CD8-positive, alpha-beta memory T cell (primary cell): Measurements from ENCODE around the gene PEX11B. TPM values are rescaled to one million over a fixed set of nuclear protein-coding genes. Genes with fewer than 3 reads are reported as not detected.
A peak's percentile ranks its signal among the peaks of the same experiment; 100 is the strongest.

Source experiments
- CTCF ChIA-PET: fragments of 350-600 bp; sonication (Branson Sonifier 250); formaldehyde crosslinking; loops from one replicate; lab custom pipeline; 2021; ENCODE audit warnings: antibody characterized with exemption; lab: Charles Lee
- POLR2A ChIA-PET: fragments of 350-600 bp; sonication (Branson Sonifier 250); formaldehyde crosslinking; loops from one replicate; lab custom pipeline; 2021; ENCODE audit warnings: antibody characterized with exemption; lab: Charles Lee
- DNase-seq, 5 donors: peaks; one replicate each; pipeline versions ENCODE4 v3.0.0 to v3.0.0-alpha.2; 2020 to 2022; ENCODE audit warnings: mixed read lengths in 1 of 5
- H3K27ac ChIP-seq: one replicate; pipeline ENCODE4 v1.7.0; 2013; ENCODE audit warnings: low read depth, mild to moderate bottlenecking, low read length, moderate library complexity
- H3K27me3 ChIP-seq: 2 replicates; pipeline ENCODE4 v1.7.0; 2013; ENCODE audit warnings: low read length, mild to moderate bottlenecking; ENCODE audit not compliant: insufficient read depth, poor library complexity, severe bottlenecking
- H3K36me3 ChIP-seq: 2 replicates; pipeline ENCODE4 v1.7.0; 2013; ENCODE audit warnings: mild to moderate bottlenecking, low read length, moderate library complexity; ENCODE audit not compliant: insufficient read depth
- H3K4me1 ChIP-seq: 2 replicates; pipeline ENCODE4 v1.7.0; 2013; ENCODE audit warnings: mild to moderate bottlenecking, low read length, moderate library complexity; ENCODE audit not compliant: insufficient read depth
- H3K4me3 ChIP-seq: 2 replicates; pipeline ENCODE4 v1.7.0; 2013; ENCODE audit warnings: mild to moderate bottlenecking, low read length
- H3K9me3 ChIP-seq: 2 replicates; pipeline ENCODE4 v1.7.0; 2013; ENCODE audit warnings: mild to moderate bottlenecking, low read length
- H3K27ac Mint-ChIP-seq, 8 donors: one replicate each; pipeline ENCODE4 v1.8.0; 2020 to 2021; ENCODE audit warnings: mixed read lengths in 8 of 8, mild to moderate bottlenecking in 6 of 8, inconsistent platforms in 3 of 8, moderate library complexity in 3 of 8
- H3K27me3 Mint-ChIP-seq, 2 donors: one replicate each; pipeline ENCODE4 v1.8.0; 2020 to 2021; ENCODE audit warnings: mixed read lengths in 2 of 2, mild to moderate bottlenecking in 1 of 2, moderate library complexity in 1 of 2
- H3K36me3 Mint-ChIP-seq, 3 donors: one replicate each; pipeline ENCODE4 v1.8.0; 2020 to 2021; ENCODE audit warnings: mixed read lengths in 3 of 3, inconsistent platforms in 1 of 3, mild to moderate bottlenecking in 1 of 3
- H3K4me1 Mint-ChIP-seq, 3 donors: one replicate each; pipeline ENCODE4 v1.8.0; 2020 to 2021; ENCODE audit warnings: mixed read lengths in 3 of 3, inconsistent platforms in 1 of 3, mild to moderate bottlenecking in 1 of 3
- H3K4me3 Mint-ChIP-seq, 7 donors: one replicate each; pipeline ENCODE4 v1.8.0; 2020 to 2021; ENCODE audit warnings: mixed read lengths in 7 of 7, mild to moderate bottlenecking in 6 of 7, moderate library complexity in 4 of 7, inconsistent platforms in 2 of 7
- H3K9me3 Mint-ChIP-seq, 5 donors: one replicate each; pipeline ENCODE4 v1.8.0; 2020 to 2022; ENCODE audit warnings: mixed read lengths in 5 of 5, mild to moderate bottlenecking in 3 of 5, moderate library complexity in 2 of 5, inconsistent platforms in 1 of 5
- polyA plus RNA-seq: library from polyadenylated mRNA; unstranded; fragments of 300-500 nt; fragmentation: Illumina TruSeq; gene quantifications from one replicate; pipeline ENCODE4 v1.2.3, GENCODE V29; 2021
- total RNA-seq, 2 experiments: library from RNA; stranded (reverse); gene quantifications; one replicate each; pipeline ENCODE4 v1.2.3, GENCODE V29; 2021

PEX11B gene
- total RNA-seq (10 to 100 TPM; 42.0 to 43.1 TPM), polyA plus RNA-seq (46.9 TPM)

- H3K27me3 Mint-ChIP-seq = no peaks in the 10 kb centered on the region
- H3K4me3 ChIP-seq = peak within 1 kb of the TSS; percentile 85
- no peaks in the 10 kb centered on the region for H3K9me3 ChIP-seq
- DNase-seq = peak; percentile 85 to 94 (median 89)
- H3K4me1 Mint-ChIP-seq = peaks cover 52 to 66% (median 60%) of the 10 kb centered on the region in 3 donors
- no peaks in the 10 kb centered on the region for H3K27me3 ChIP-seq
- H3K27ac Mint-ChIP-seq = peak within 1 kb of the TSS; percentile 83 to 98 (median 96)
- peaks cover 6% of the 10 kb centered on the region for H3K36me3 ChIP-seq
- no peaks in the 10 kb centered on the region for H3K9me3 Mint-ChIP-seq
- peak within 1 kb of the TSS; percentile 90 to 100 (median 97) for H3K4me3 Mint-ChIP-seq
- peaks cover 21% of the 10 kb centered on the region for H3K4me1 ChIP-seq
- peaks cover 0 to 58% (median 10%) of the 10 kb centered on the region in 3 donors for H3K36me3 Mint-ChIP-seq
- POLR2A ChIA-PET = interaction anchor here (1.1 to 2.5 kb wide), 11 partner anchors 9 to 119 kb away, joined by 3 to 45 read pairs (median 8); partner anchors contain the start of genes ANKRD34A, LIX1L, PIAS3 and POLR3GL
- CTCF ChIA-PET = interaction anchor here (1.1 to 2.1 kb wide), 6 partner anchors 9 to 119 kb away, joined by 3 to 9 read pairs (median 4); partner anchors contain the start of genes ANKRD34A, NUDT17, POLR3GL and RBM8A
- H3K27ac ChIP-seq = peak within 1 kb of the TSS; percentile 68
Observed at GRCh38 chr1:145918144-145918991, at the start of gene PEX11B. PEX11B (minus strand) TSS chr1:145918717; CDS start chr1:145918688, 29 bp downstream.

- peak overlapping the region in 1 of 8 donors; percentile 42 for H3K27ac Mint-ChIP-seq
- H3K27ac ChIP-seq = no peak overlapping the region
- H3K9me3 Mint-ChIP-seq = peaks cover 0 to 4% (median 0%) of the 10 kb centered on the region in 5 donors
- peak overlapping the region in 5 of 7 donors; percentile 2 to 82 (median 11) for H3K4me3 Mint-ChIP-seq
- DNase-seq = no peak
- H3K4me1 ChIP-seq = peaks cover 32% of the 10 kb centered on the region
- H3K4me1 Mint-ChIP-seq = peaks cover 42 to 61% (median 51%) of the 10 kb centered on the region in 3 donors
- POLR2A ChIA-PET = no interaction called here
- no peaks in the 10 kb centered on the region for H3K27me3 Mint-ChIP-seq
- H3K9me3 ChIP-seq = no peaks in the 10 kb centered on the region
- CTCF ChIA-PET = interaction anchor here (1.1 to 3.1 kb wide), 3 partner anchors 9 to 40 kb away, joined by 3 to 12 read pairs (median 6); partner anchors contain the start of genes LIX1L and RBM8A
- H3K36me3 ChIP-seq = no peaks in the 10 kb centered on the region
- no peak overlapping the region for H3K4me3 ChIP-seq
- peaks cover 9 to 20% (median 9%) of the 10 kb centered on the region in 3 donors for H3K36me3 Mint-ChIP-seq
- H3K27me3 ChIP-seq = no peaks in the 10 kb centered on the region
Observed at GRCh38 chr1:145967288-145967687, 48.8 kb upstream of the PEX11B start.

GRCh38 chr1:145965119-145965744, 46.7 kb upstream of the PEX11B start:
- Mint-ChIP-seq H3K36me3 (peaks cover 7 to 30% (median 9%) of the 10 kb centered on the region in 3 donors), H3K9me3 (peaks cover 0 to 4% (median 0%) of the 10 kb centered on the region in 5 donors), H3K27me3 (no peaks in the 10 kb centered on the region), H3K4me1 (peaks cover 46 to 66% (median 47%) of the 10 kb centered on the region in 3 donors), H3K27ac (peak overlapping the region; percentile 84 to 99 (median 96)), H3K4me3 (peak overlapping the region; percentile 93 to 98 (median 96))
- Histone ChIP-seq H3K9me3 (no peaks in the 10 kb centered on the region), H3K36me3 (no peaks in the 10 kb centered on the region), H3K4me1 (peaks cover 37% of the 10 kb centered on the region), H3K4me3 (peak overlapping the region; percentile 88), H3K27ac (peak overlapping the region; percentile 71), H3K27me3 (no peaks in the 10 kb centered on the region)
- ChIA-PET POLR2A (interaction anchor here (0.6 to 2.4 kb wide), 14 partner anchors 9 to 106 kb away, joined by 3 to 34 read pairs (median 6); partner anchors contain the start of genes ANKRD35, PEX11B, PIAS3 and RBM8A), CTCF (interaction anchor here (0.6 to 4.9 kb wide), 14 partner anchors 8 to 119 kb away, joined by 3 to 77 read pairs (median 4); partner anchors contain the start of genes PEX11B and RBM8A)
- DNase-seq = no peak

- H3K36me3 Mint-ChIP-seq = peaks cover 6 to 30% (median 9%) of the 10 kb centered on the region in 3 donors
- no peaks in the 10 kb centered on the region for H3K27me3 ChIP-seq
- peak within 1 kb of the TSS; percentile 84 to 99 (median 96) for H3K27ac Mint-ChIP-seq
- peaks cover 0 to 1% of the 10 kb centered on the region in 2 donors for H3K27me3 Mint-ChIP-seq
- no peaks in the 10 kb centered on the region for H3K9me3 ChIP-seq
- peak within 1 kb of the TSS; percentile 93 to 98 (median 96) for H3K4me3 Mint-ChIP-seq
- DNase-seq = peak; percentile 84 to 95 (median 90)
- peaks cover 49 to 69% (median 50%) of the 10 kb centered on the region in 3 donors for H3K4me1 Mint-ChIP-seq
- H3K4me1 ChIP-seq = peaks cover 44% of the 10 kb centered on the region
- H3K36me3 ChIP-seq = no peaks in the 10 kb centered on the region
- H3K27ac ChIP-seq = peak within 1 kb of the TSS; percentile 71
- POLR2A ChIA-PET = interaction anchor here (0.6 to 2.4 kb wide), 21 partner anchors 8 to 317 kb away, joined by 3 to 34 read pairs (median 4); partner anchors contain the start of genes ANKRD35, NUDT17, PEX11B and PIAS3
- CTCF ChIA-PET = interaction anchor here (0.7 to 4.9 kb wide), 21 partner anchors 9 to 119 kb away, joined by 3 to 77 read pairs (median 4); partner anchors contain the start of genes NUDT17, PEX11B, PIAS3 and RBM8A
- peaks cover 0 to 4% (median 0%) of the 10 kb centered on the region in 5 donors for H3K9me3 Mint-ChIP-seq
- H3K4me3 ChIP-seq = peak within 1 kb of the TSS; percentile 88
Observed at GRCh38 chr1:145964328-145965118, 46.0 kb upstream of the PEX11B start, which contains the start of the genes ANKRD34A and POLR3GL. ANKRD34A (minus strand) TSS chr1:145964575; CDS start chr1:145961759, 2,816 bp downstream. POLR3GL (plus strand) TSS chr1:145964690; CDS start chr1:145974866, 10,176 bp downstream.

GRCh38 chr1:145963265-145964019, 44.9 kb upstream of the PEX11B start:
- H3K4me3 Mint-ChIP-seq = peak overlapping the region; percentile 93 to 98 (median 96)
- H3K36me3 Mint-ChIP-seq = peaks cover 6 to 28% (median 9%) of the 10 kb centered on the region in 3 donors
- H3K4me1 Mint-ChIP-seq = peaks cover 60 to 76% (median 60%) of the 10 kb centered on the region in 3 donors
- Histone ChIP-seq H3K27me3 (no peaks in the 10 kb centered on the region), H3K4me3 (peak overlapping the region; percentile 88), H3K9me3 (no peaks in the 10 kb centered on the region), H3K4me1 (peaks cover 54% of the 10 kb centered on the region), H3K27ac (peak overlapping the region; percentile 71), H3K36me3 (no peaks in the 10 kb centered on the region)
- ChIA-PET POLR2A (interaction anchor here (0.6 to 2.4 kb wide), 20 partner anchors 7 to 315 kb away, joined by 3 to 34 read pairs (median 4); partner anchors contain the start of genes ANKRD35, NUDT17, PEX11B and PIAS3), CTCF (interaction anchor here (0.9 to 4.9 kb wide), 15 partner anchors 10 to 118 kb away, joined by 3 to 77 read pairs (median 6); partner anchors contain the start of genes NUDT17, PEX11B, PIAS3 and RBM8A)
- peaks cover 0 to 3% of the 10 kb centered on the region in 2 donors for H3K27me3 Mint-ChIP-seq
- H3K9me3 Mint-ChIP-seq = peaks cover 0 to 4% (median 0%) of the 10 kb centered on the region in 5 donors
- H3K27ac Mint-ChIP-seq = peak overlapping the region; percentile 89 to 99 (median 97)
- DNase-seq = no peak
